Osteoblast (primary cell): ENCODE data around the gene LRRC56. TPM values are rescaled to one million over a fixed set of nuclear protein-coding genes. Genes with fewer than 3 reads are reported as not detected.
A peak's percentile ranks its signal among the peaks of the same experiment; 100 is the strongest.

ENCODE experiments used
- DNase-seq: peaks from one replicate; pipeline ENCODE4 v3.0.0; 2011; ENCODE audit warnings: low spot score, mixed read lengths; ENCODE audit not compliant: insufficient read length; ENCODE audit errors: missing footprints
- H2AFZ ChIP-seq: 2 replicates; pipeline ENCODE4 v1.6.0; 2011; ENCODE audit warnings: mild to moderate bottlenecking, low read length
- H3K27ac ChIP-seq: 2 replicates; pipeline ENCODE4 v1.5.1; 2011; ENCODE audit warnings: mild to moderate bottlenecking, low read depth, low read length, moderate library complexity
- H3K27me3 ChIP-seq: 2 replicates; pipeline ENCODE4 v1.6.0; 2012; ENCODE audit warnings: mild to moderate bottlenecking, control low read depth, inconsistent platforms, low read length, moderate library complexity; ENCODE audit not compliant: insufficient read depth
- H3K36me3 ChIP-seq: 2 replicates; pipeline ENCODE4 v1.5.1; 2011; ENCODE audit warnings: mild to moderate bottlenecking, low read length, control low read depth, moderate library complexity; ENCODE audit not compliant: insufficient read depth
- H3K4me1 ChIP-seq: 2 replicates; pipeline ENCODE4 v1.5.1; 2011; ENCODE audit warnings: mild to moderate bottlenecking, low read length, control low read depth, moderate library complexity; ENCODE audit not compliant: insufficient read depth
- H3K4me2 ChIP-seq: 2 replicates; pipeline ENCODE4 v1.6.0; 2011; ENCODE audit warnings: mild to moderate bottlenecking, low read length; ENCODE audit not compliant: insufficient read depth
- H3K4me3 ChIP-seq: fragments of 200-600 bp; sonication (generic); 3 replicates; pipeline ENCODE4 v1.5.1; 2012; ENCODE audit warnings: mild to moderate bottlenecking, low read length, inconsistent platforms; ENCODE audit not compliant: insufficient read depth
- H3K79me2 ChIP-seq: 2 replicates; pipeline ENCODE4 v1.6.0; 2012; ENCODE audit warnings: mild to moderate bottlenecking, low read length, control low read depth, inconsistent platforms; ENCODE audit not compliant: insufficient read depth
- H3K9me3 ChIP-seq: 2 replicates; pipeline ENCODE4 v1.5.1; 2011; ENCODE audit warnings: low read depth, low read length, control low read depth
- H4K20me1 ChIP-seq: 2 replicates; pipeline ENCODE4 v1.6.0; 2012; ENCODE audit warnings: mild to moderate bottlenecking, low read length, control low read depth; ENCODE audit not compliant: insufficient read depth
- total RNA-seq: library from RNA; depleted of rRNA; stranded (reverse); fragments of >200 nt; gene quantifications from 2 replicates; pipeline ENCODE4 v1.2.3, GENCODE V29; 2012
- TF ChIP-seq, protein P1 (sequence below): IDR thresholded peaks from 2 replicates; pipeline ENCODE4 v1.5.1; 2011; ENCODE audit warnings: mild to moderate bottlenecking, low read depth, low read length, moderate library complexity; ENCODE audit errors: extremely low read depth

LRRC56 gene
- total RNA-seq, 1 donor = 1.1 TPM

DNA sequence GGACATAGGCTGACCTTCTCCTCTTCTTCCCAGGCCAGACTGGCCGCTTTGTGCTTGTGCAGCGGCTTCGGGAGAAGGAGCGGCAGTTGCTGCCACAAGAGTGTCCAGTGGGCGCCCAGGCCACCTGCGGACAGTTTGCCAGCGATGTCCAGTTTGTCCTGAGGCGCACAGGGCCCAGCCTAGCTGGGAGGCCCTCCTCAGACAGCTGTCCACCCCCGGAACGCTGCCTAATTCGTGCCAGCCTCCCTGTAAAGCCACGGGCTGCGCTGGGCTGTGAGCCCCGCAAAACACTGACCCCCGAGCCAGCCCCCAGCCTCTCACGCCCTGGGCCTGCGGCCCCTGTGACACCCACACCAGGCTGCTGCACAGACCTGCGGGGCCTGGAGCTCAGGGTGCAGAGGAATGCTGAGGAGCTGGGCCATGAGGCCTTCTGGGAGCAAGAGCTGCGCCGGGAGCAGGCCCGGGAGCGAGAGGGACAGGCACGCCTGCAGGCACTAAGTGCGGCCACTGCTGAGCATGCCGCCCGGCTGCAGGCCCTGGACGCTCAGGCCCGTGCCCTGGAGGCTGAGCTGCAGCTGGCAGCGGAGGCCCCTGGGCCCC, 24.8 kb downstream of the LRRC56 start:
- no peak for DNase-seq
- Histone ChIP-seq H2AFZ (no peak overlapping the region), H3K27ac (no peak overlapping the region), H3K79me2 (no peaks in the 10 kb centered on the region), H3K4me3 (no peak overlapping the region), H3K9me3 (no peaks in the 10 kb centered on the region), H4K20me1 (peaks cover 5% of the 10 kb centered on the region), H3K27me3 (peaks cover 15% of the 10 kb centered on the region), H3K36me3 (no peaks in the 10 kb centered on the region), H3K4me1 (peaks cover 8% of the 10 kb centered on the region), H3K4me2 (no peak overlapping the region)
- TF ChIP-seq, protein P1, sequence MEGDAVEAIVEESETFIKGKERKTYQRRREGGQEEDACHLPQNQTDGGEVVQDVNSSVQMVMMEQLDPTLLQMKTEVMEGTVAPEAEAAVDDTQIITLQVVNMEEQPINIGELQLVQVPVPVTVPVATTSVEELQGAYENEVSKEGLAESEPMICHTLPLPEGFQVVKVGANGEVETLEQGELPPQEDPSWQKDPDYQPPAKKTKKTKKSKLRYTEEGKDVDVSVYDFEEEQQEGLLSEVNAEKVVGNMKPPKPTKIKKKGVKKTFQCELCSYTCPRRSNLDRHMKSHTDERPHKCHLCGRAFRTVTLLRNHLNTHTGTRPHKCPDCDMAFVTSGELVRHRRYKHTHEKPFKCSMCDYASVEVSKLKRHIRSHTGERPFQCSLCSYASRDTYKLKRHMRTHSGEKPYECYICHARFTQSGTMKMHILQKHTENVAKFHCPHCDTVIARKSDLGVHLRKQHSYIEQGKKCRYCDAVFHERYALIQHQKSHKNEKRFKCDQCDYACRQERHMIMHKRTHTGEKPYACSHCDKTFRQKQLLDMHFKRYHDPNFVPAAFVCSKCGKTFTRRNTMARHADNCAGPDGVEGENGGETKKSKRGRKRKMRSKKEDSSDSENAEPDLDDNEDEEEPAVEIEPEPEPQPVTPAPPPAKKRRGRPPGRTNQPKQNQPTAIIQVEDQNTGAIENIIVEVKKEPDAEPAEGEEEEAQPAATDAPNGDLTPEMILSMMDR = no peak

- no peak overlapping the region for H2AFZ ChIP-seq
- peaks cover 11% of the 10 kb centered on the region for H3K27me3 ChIP-seq
- no peaks in the 10 kb centered on the region for H3K36me3 ChIP-seq
- H3K4me3 ChIP-seq = no peak overlapping the region
- H3K9me3 ChIP-seq = no peaks in the 10 kb centered on the region
- no peaks in the 10 kb centered on the region for H3K79me2 ChIP-seq
- peaks cover 7% of the 10 kb centered on the region for H4K20me1 ChIP-seq
- H3K27ac ChIP-seq = no peak overlapping the region
- TF ChIP-seq, protein P1 = no peak
- H3K4me1 ChIP-seq = peaks cover 8% of the 10 kb centered on the region
- DNase-seq = peak; percentile 83
- no peak overlapping the region for H3K4me2 ChIP-seq
Measured at GRCh38 chr11:563066-563811, 25.9 kb downstream of the LRRC56 start.

GRCh38 chr11:563812-564578, 26.7 kb downstream of the LRRC56 start:
- peaks cover 11% of the 10 kb centered on the region for H3K27me3 ChIP-seq
- H3K79me2 ChIP-seq = no peaks in the 10 kb centered on the region
- H3K9me3 ChIP-seq = no peaks in the 10 kb centered on the region
- no peak overlapping the region for H3K27ac ChIP-seq
- DNase-seq = peak; percentile 89
- peaks cover 10% of the 10 kb centered on the region for H3K4me1 ChIP-seq
- H2AFZ ChIP-seq = no peak overlapping the region
- no peaks in the 10 kb centered on the region for H3K36me3 ChIP-seq
- TF ChIP-seq, protein P1 = no peak
- peaks cover 7% of the 10 kb centered on the region for H4K20me1 ChIP-seq
- H3K4me2 ChIP-seq = no peak overlapping the region
- H3K4me3 ChIP-seq = no peak overlapping the region

GRCh38 chr11:565921-566509, 28.7 kb downstream of the LRRC56 start:
- no peaks in the 10 kb centered on the region for H3K79me2 ChIP-seq
- H2AFZ ChIP-seq = no peak overlapping the region
- no peak overlapping the region for H3K27ac ChIP-seq
- TF ChIP-seq, protein P1 = no peak
- H3K4me2 ChIP-seq = no peak overlapping the region
- H3K4me1 ChIP-seq = peaks cover 6% of the 10 kb centered on the region
- no peaks in the 10 kb centered on the region for H3K9me3 ChIP-seq
- H4K20me1 ChIP-seq = peaks cover 7% of the 10 kb centered on the region
- H3K36me3 ChIP-seq = no peaks in the 10 kb centered on the region
- no peak for DNase-seq
- H3K4me3 ChIP-seq = no peak overlapping the region
- peaks cover 14% of the 10 kb centered on the region for H3K27me3 ChIP-seq
